NCI-H1105 (cell line): ENCODE data around the gene LMAN2.
"Not testable (repeated sequence)": the region's sequence is repeated elsewhere in the genome, so short reads cannot be mapped to it uniquely, and the experiment has no call there.

ENCODE experiments used
- DNase-seq: peaks from one replicate; lab custom pipeline; 2025; lab: John Stamatoyannopoulos, UW

The LMAN2 gene

GRCh38 chr5:177306674-177307543 lies 44.6 kb downstream of the LMAN2 start:
- DNase-seq, result no peak

- not testable (repeated sequence) for DNase-seq
Measured at GRCh38 chr5:177306103-177306640, 45.3 kb downstream of the LMAN2 start.

GRCh38 chr5:177304392-177305119 lies 46.9 kb downstream of the LMAN2 start:
- DNase-seq, result no peak

DNA sequence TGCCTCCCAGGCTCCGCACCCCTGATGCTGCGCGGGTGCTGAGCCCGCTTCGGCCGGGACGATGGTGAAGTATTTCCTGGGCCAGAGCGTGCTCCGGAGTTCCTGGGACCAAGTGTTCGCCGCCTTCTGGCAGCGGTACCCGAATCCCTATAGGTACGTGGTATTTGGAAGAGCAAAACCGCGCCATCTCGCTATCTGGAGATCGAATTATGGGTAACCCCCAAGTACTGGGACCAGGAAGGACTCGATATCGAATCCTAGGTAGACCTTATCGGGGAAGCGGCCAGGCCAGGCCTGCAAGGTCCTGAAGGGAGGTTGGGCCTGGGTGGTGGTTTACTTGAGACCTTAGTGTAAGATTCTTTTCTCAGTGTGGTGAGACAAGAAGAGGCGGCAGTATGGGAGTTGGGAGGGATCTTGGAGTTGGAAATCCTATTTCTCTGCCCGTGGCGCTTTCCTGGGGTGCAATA lies 47.5 kb downstream of the LMAN2 start:
- no peak for DNase-seq

DNA sequence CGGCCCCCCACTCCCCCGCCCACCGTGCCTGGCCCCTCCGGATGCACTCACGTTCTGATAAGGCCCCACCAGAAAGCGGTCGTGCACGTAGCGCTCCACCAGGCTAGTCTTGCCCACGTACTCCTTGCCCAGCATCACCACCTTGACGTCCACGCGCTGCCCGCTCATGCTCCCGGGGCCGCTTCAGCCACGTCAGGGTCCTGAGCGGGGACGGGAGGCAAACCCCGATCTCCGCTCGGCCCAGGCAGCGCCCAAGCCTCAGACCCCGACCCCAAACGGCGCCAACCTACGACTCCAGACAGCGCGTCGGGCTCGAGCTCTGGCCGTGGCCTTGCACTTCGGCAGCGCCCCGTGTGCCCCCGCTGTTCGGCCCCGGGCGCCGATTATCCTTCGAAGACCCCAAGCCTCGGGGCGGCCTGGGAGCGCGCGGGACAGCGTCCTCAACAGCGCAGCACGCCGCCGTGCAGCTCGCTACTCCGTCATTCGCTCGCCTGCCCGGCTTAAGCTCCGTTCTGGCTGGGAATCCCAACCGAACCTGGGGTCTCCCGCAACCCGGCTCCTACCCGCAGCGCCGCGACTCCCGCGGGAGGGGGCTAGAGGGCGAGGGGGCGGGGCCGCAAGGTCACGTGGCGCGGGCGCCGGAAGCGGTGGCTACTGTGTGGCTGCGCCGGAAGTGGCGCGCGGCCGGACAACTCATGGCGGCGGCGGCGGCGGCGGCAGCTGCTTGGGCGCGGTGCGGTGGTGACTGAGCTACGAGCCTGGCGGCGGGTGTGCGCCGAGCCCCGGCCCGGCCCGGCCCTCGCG lies 48.1 kb downstream of the LMAN2 start, which contains the start of the genes PRELID1 and RAB24:
Gene PRELID1, plus strand, starts transcription at position 679 of the 804 bp plus-strand sequence. CDS start 187 bp downstream, outside the sequence.
Gene RAB24, minus strand, starts transcription at position 599 of the 804 bp plus-strand sequence. Its CDS starts 431 bp downstream, at position 168.
- peak; percentile 22 for DNase-seq

GRCh38 chr5:177302354-177303110 lies 48.9 kb downstream of the LMAN2 start:
- DNase-seq, result no peak

- peak; percentile 87 for DNase-seq
Measured at GRCh38 chr5:177301503-177302165, 49.8 kb downstream of the LMAN2 start.

GRCh38 chr5:177300951-177301350 lies 50.5 kb downstream of the LMAN2 start:
- DNase-seq, result no peak

DNA sequence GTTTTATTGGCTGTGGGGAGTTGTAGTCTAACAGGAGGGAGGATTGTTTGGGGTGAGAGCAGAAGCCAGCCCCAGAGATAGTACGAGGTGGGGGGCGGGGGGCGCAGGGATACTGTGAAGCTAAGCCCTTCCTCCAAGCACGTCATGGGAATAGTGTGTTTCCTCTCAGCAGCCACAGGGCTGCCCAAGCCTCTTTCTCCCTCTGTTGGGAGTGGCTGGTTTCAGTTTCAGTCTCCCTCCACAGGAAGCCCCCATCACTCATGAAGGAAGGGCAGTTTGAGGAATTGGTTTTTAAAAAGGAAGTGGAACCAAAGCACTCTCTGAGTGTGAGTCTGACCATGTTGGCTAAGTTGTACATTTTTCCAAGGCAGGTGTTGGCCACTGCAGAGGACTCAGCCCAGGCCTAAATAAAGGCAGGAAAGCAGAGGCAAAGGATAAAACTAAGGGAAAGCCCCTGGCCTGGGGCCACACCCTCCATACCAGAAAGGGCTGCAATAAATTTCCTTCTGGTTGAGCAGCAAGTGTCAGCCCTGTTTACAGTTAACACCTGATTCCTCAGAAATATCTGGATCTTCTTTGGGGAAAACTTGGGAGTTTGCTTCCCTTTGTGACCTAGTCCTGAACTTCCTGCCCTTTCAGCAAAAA lies 51.1 kb downstream of the LMAN2 start:
- DNase-seq, result no peak

GRCh38 chr5:177299697-177300096 lies 51.8 kb downstream of the LMAN2 start:
- DNase-seq, result no peak

GRCh38 chr5:177297922-177298321 lies 53.5 kb downstream of the LMAN2 start:
- DNase-seq, result no peak

- no peak for DNase-seq
Measured at GRCh38 chr5:177296581-177296980, 54.9 kb downstream of the LMAN2 start.

- no peak for DNase-seq
Measured at GRCh38 chr5:177295924-177296323, 55.5 kb downstream of the LMAN2 start.

DNA sequence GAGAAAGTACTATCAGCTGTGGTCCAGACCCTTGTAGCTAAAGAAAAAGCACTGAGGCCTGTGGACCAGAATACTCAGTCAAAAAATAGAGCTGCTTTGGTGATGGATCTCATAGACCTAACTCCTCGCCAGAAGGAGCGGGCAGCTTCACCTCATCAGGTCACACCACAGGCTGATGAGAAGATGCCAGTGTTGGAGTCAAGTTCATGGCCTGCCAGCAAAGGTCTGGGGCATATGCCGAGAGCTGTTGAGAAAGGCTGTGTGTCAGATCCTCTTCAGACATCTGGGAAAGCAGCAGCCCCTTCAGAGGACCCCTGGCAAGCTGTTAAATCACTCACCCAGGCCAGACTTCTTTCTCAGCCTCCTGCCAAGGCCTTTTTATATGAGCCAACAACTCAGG lies 56.8 kb downstream of the LMAN2 start:
- DNase-seq, result no peak

DNA sequence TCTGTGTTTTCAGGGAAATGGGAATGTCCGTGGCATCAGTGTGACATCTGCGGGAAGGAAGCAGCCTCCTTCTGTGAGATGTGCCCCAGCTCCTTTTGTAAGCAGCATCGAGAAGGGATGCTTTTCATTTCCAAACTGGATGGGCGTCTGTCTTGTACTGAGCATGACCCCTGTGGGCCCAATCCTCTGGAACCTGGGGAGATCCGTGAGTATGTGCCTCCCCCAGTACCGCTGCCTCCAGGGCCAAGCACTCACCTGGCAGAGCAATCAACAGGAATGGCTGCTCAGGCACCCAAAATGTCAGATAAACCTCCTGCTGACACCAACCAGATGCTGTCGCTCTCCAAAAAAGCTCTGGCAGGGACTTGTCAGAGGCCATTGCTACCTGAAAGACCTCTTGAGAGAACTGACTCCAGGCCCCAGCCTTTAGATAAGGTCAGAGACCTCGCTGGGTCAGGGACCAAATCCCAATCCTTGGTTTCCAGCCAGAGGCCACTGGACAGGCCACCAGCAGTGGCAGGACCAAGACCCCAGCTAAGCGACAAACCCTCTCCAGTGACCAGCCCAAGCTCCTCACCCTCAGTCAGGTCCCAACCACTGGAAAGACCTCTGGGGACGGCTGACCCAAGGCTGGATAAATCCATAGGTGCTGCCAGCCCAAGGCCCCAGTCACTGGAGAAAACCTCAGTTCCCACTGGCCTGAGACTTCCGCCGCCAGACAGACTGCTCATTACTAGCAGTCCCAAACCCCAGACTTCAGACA lies 57.5 kb downstream of the LMAN2 start:
- no peak for DNase-seq

DNA sequence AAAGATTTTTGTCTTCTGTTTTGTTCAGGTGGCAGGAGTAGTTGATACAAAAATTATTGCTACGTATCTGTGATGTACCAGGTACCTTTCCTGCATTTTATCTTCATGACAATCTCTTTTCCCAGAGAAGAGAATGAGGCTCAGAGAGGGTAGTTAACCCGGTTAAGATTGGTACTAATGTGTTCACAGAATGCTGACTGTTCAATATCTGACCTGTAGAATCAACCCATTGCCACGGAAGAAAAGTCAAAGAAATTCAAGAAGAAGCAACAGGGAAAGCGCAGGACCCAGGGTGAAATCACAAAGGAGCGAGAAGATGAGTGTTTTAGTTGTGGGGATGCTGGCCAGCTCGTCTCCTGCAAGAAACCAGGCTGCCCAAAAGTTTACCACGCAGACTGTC lies 59.7 kb downstream of the LMAN2 start:
- no peak for DNase-seq

- DNase-seq, result no peak
Measured at GRCh38 chr5:177290816-177291596, 60.5 kb downstream of the LMAN2 start.

DNA sequence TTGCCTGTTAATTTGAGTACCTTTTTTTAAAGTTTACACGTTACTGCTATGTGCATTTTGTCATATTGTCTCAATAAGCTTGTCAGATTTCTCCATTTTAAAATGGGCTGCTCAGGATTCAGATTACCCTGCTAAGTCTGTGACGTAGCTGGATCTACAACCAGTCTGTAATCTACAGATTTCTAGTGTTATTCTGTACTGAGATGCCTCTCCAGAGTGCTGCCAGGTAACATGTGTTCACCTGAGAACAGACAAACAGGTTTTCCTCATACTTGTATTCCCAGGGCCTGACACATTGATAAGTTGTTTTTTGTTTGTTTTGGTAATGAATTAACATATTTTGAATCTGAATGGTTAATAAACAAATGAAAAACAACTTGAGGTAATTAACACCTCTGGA lies 63.3 kb downstream of the LMAN2 start:
- no peak for DNase-seq
